K562 (cell line): ENCODE measurements around the gene C1orf122. TPM values are rescaled to one million over a fixed set of nuclear protein-coding genes. Genes with fewer than 3 reads are reported as not detected.
A peak's percentile ranks its signal among the peaks of the same experiment; 100 is the strongest.

ENCODE experiments used
- CSDE1 ChIP-seq, 2 experiments: fragments of 450-650 bp; IDR thresholded peaks; 2 replicates each; pipeline ENCODE4 v1.6.1; 2016; ENCODE audit warnings: mild to moderate bottlenecking in 1 of 2
- HDGF ChIP-seq: fragments of 450-650 bp; IDR thresholded peaks from 2 replicates; pipeline ENCODE4 v1.6.1; 2016
- KAT2B ChIP-seq: IDR thresholded peaks from one replicate; pipeline ENCODE4 v1.6.1; 2012; ENCODE audit warnings: low read depth, mild to moderate bottlenecking, control low read depth, inconsistent platforms, low read length, moderate library complexity
- KDM5B ChIP-seq: fragments of 200-600 bp; sonication (generic); IDR thresholded peaks from 2 replicates; pipeline ENCODE4 v1.6.1; 2012; ENCODE audit warnings: low read depth, mild to moderate bottlenecking, moderate library complexity, low read length, control low read depth, inconsistent platforms; ENCODE audit not compliant: insufficient replicate concordance
- NUFIP1 ChIP-seq: fragments of 450-650 bp; IDR thresholded peaks from 2 replicates; pipeline ENCODE4 v1.6.1; 2018; ENCODE audit not compliant: partially characterized antibody
- PHB ChIP-seq: fragments of 250-450 bp; sonication (Bioruptor Pico); IDR thresholded peaks from 2 replicates; pipeline ENCODE4 v1.5.0; 2021
- POLR2G ChIP-seq: fragments of 200-400 bp; formaldehyde crosslinking; IDR thresholded peaks from 2 replicates; pipeline ENCODE4 v1.6.1; 2017; ENCODE audit warnings: low read depth, mild to moderate bottlenecking, antibody characterized with exemption, low read length, moderate library complexity
- PPARD ChIP-seq: fragments of 250-450 bp; sonication (Bioruptor Pico); IDR thresholded peaks from 2 replicates; pipeline ENCODE4 v1.8.0; 2022; ENCODE audit warnings: inconsistent platforms, mild to moderate bottlenecking, moderate library complexity
- SMARCB1 ChIP-seq: IDR thresholded peaks from 2 replicates; pipeline ENCODE4 v1.6.1; 2011; ENCODE audit warnings: improper control_type of control experiment, low read depth; ENCODE audit not compliant: insufficient read length
- ZBTB12 ChIP-seq: fragments of 250-450 bp; sonication (Bioruptor Pico); IDR thresholded peaks from 2 replicates; pipeline ENCODE4 v1.4.0; 2020
- ZMIZ1 ChIP-seq, 2 experiments: fragments of 150-350 bp in 1 of 2; IDR thresholded peaks; 2 replicates each; pipeline ENCODE4 v1.6.1; 2012 to 2016; ENCODE audit warnings: low read depth in 2 of 2, low read length in 2 of 2, mild to moderate bottlenecking in 1 of 2, moderate library complexity in 1 of 2
- ZNF239 ChIP-seq: fragments of 250-450 bp; sonication (Bioruptor Pico); IDR thresholded peaks from 2 replicates; pipeline ENCODE4 v1.4.0; 2020; ENCODE audit warnings: mild to moderate bottlenecking
- ZNF512 ChIP-seq: IDR thresholded peaks from 2 replicates; pipeline ENCODE4 v1.6.1; 2016; ENCODE audit warnings: missing genetic modification characterization, missing compliant biosample characterization
- ZNF57 ChIP-seq: fragments of 450-650 bp; formaldehyde crosslinking; IDR thresholded peaks from 2 replicates; pipeline ENCODE4 v1.4.0; 2020; ENCODE audit warnings: mild to moderate bottlenecking, moderate library complexity
- polyA plus RNA-seq, 8 experiments: library from polyadenylated mRNA; depleted of rRNA in 4 of 8; stranded (reverse) in 5 of 8; unstranded in 3 of 8; fragments of >200 nt; fragmentation: Nextera tagmentation in 2 of 8; fragmentation: Illumina TruSeq in 1 of 8; extraction: Ambion mirVana in 2 of 8; extraction: Trizol in 1 of 8; gene quantifications; 2 replicates each; pipeline versions ENCODE4 v1.2.1 to v1.2.3, GENCODE V29; 2011 to 2014; ENCODE audit warnings: inconsistent platforms in 1 of 8, missing spikeins in 1 of 8
- total RNA-seq, 7 experiments: library from RNA; depleted of rRNA in 6 of 7; stranded (reverse); fragments of >200 nt in 6 of 7; fragmentation: Illumina TruSeq in 2 of 7; extraction: Trizol in 2 of 7; gene quantifications; 2 replicates each; pipeline versions ENCODE4 v1.2.1 to v1.2.3, GENCODE V29; 2011 to 2021; ENCODE audit warnings: low replicate concordance in 1 of 7
- TF ChIP-seq, protein P1 (sequence below): sonication (generic); formaldehyde crosslinking; IDR thresholded peaks from 2 replicates; pipeline ENCODE4 v1.8.0; 2022; ENCODE audit warnings: missing genetic modification reagents, mild to moderate bottlenecking, borderline replicate concordance
- TF ChIP-seq, protein P2 (sequence below), 2 experiments: fragments of 450-650 bp in 1 of 2; sonication (generic) in 1 of 2; formaldehyde crosslinking; conservative IDR thresholded peaks; 2 replicates each; pipeline versions ENCODE4 v1.4.0 to v1.8.1; 2020 to 2022; ENCODE audit warnings: mild to moderate bottlenecking in 1 of 2, missing genetic modification reagents in 1 of 2

Gene C1orf122
- total and polyA plus RNA-seq, 9 of the 15 experiments (the other 6 are each of a cell fraction or from before 2014, with no cell fraction given) = 3.6 to 70.9 (median 17.3) TPM

- TF ChIP-seq, protein P1, sequence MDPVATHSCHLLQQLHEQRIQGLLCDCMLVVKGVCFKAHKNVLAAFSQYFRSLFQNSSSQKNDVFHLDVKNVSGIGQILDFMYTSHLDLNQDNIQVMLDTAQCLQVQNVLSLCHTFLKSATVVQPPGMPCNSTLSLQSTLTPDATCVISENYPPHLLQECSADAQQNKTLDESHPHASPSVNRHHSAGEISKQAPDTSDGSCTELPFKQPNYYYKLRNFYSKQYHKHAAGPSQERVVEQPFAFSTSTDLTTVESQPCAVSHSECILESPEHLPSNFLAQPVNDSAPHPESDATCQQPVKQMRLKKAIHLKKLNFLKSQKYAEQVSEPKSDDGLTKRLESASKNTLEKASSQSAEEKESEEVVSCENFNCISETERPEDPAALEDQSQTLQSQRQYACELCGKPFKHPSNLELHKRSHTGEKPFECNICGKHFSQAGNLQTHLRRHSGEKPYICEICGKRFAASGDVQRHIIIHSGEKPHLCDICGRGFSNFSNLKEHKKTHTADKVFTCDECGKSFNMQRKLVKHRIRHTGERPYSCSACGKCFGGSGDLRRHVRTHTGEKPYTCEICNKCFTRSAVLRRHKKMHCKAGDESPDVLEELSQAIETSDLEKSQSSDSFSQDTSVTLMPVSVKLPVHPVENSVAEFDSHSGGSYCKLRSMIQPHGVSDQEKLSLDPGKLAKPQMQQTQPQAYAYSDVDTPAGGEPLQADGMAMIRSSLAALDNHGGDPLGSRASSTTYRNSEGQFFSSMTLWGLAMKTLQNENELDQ = no peak
- TF ChIP-seq ZNF239 (CRISPR knock-in tag) = no peak
- no peak for TF ChIP-seq ZMIZ1 (IDR thresholded peaks at IDR 0.05; ENCODE audit: low read depth in 2 of 2, low read length in 2 of 2)
- TF ChIP-seq HDGF = no peak
- TF ChIP-seq SMARCB1 = no peak
- peak; percentile 50 for TF ChIP-seq KDM5B
- TF ChIP-seq ZBTB12 (CRISPR knock-in tag) = no peak
- TF ChIP-seq KAT2B = no peak
- no peak for TF ChIP-seq ZNF57 (CRISPR knock-in tag)
- no peak for TF ChIP-seq CSDE1 (IDR thresholded peaks at IDR 0.05)
- TF ChIP-seq, protein P2, sequence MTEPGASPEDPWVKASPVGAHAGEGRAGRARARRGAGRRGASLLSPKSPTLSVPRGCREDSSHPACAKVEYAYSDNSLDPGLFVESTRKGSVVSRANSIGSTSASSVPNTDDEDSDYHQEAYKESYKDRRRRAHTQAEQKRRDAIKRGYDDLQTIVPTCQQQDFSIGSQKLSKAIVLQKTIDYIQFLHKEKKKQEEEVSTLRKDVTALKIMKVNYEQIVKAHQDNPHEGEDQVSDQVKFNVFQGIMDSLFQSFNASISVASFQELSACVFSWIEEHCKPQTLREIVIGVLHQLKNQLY (CRISPR knock-in tag; conservative IDR thresholded peaks at IDR 0.05) = no peak
- TF ChIP-seq ZNF512 (tag) = no peak
- no peak for TF ChIP-seq PPARD
- TF ChIP-seq PHB (CRISPR knock-in tag) = 0 out of 2 replicates have a peak, but pooled peaks have one; percentile 36
- TF ChIP-seq NUFIP1 = no peak
- TF ChIP-seq POLR2G = peak; percentile 75
Measured at GRCh38 chr1:37808369-37809319, 1.1 kb downstream of the C1orf122 start (continued).
